Lung (tissue), 12 donors: ENCODE measurements around the gene RTN4IP1. TPM values are rescaled to one million over a fixed set of nuclear protein-coding genes. Genes with fewer than 3 reads are reported as not detected.

Experiments used
- ATAC-seq: fragments of 200-7000 bp; cut with Tn5 transposase; one replicate; pipeline ENCODE4 v1.9.1; 2020; ENCODE audit warnings: moderate number of reproducible peaks; ENCODE audit not compliant: insufficient read depth, low FRiP score
- DNase-seq, 3 donors: peaks; one replicate each; pipeline ENCODE4 v3.0.0-alpha.2; 2013 to 2017
- H3K27ac ChIP-seq, 2 donors: one replicate each; pipeline ENCODE4 v1.5.1; 2013; ENCODE audit warnings: mild to moderate bottlenecking in 2 of 2, moderate library complexity in 2 of 2, control low read depth in 1 of 2, inconsistent platforms in 1 of 2, low read depth in 1 of 2, low read length in 1 of 2
- H3K27me3 ChIP-seq, 3 donors: one replicate each; pipeline ENCODE4 v1.5.1; 2013; ENCODE audit warnings: low read length in 2 of 3; ENCODE audit not compliant: control insufficient read depth in 3 of 3, insufficient read depth in 3 of 3
- H3K36me3 ChIP-seq, 4 donors: one replicate each; pipeline ENCODE4 v1.5.1; 2013; ENCODE audit warnings: low read length in 4 of 4, mild to moderate bottlenecking in 1 of 4, moderate library complexity in 1 of 4; ENCODE audit not compliant: control insufficient read depth in 4 of 4, insufficient read depth in 4 of 4
- H3K4me1 ChIP-seq, 5 donors: one replicate each; pipeline ENCODE4 v1.5.1; 2013; ENCODE audit warnings: low read length in 5 of 5, mild to moderate bottlenecking in 2 of 5, moderate library complexity in 1 of 5; ENCODE audit not compliant: control insufficient read depth in 5 of 5, insufficient read depth in 5 of 5
- H3K4me3 ChIP-seq: one replicate; pipeline ENCODE4 v1.5.1; 2013; ENCODE audit warnings: mild to moderate bottlenecking, control low read depth, moderate library complexity
- H3K9ac ChIP-seq, 2 donors: one replicate each; pipeline ENCODE4 v1.5.1; 2013; ENCODE audit warnings: low read length in 2 of 2, control low read depth in 1 of 2; ENCODE audit not compliant: insufficient read depth in 1 of 2
- H3K9me3 ChIP-seq, 4 donors: one replicate each; pipeline ENCODE4 v1.5.1; 2013; ENCODE audit warnings: low read length in 3 of 4, mild to moderate bottlenecking in 1 of 4, moderate library complexity in 1 of 4; ENCODE audit not compliant: control insufficient read depth in 4 of 4, insufficient read depth in 3 of 4
- WGBS, 2 donors: extraction: QIAGEN DNeasy Blood & Tissue Kit; methylation state at CpG; one replicate each; pipeline ENCODE4 v1.1.7; 2013; 5-methylcytosine and 5-hydroxymethylcytosine counted together
- polyA plus RNA-seq, 2 donors: library from polyadenylated mRNA; stranded (reverse); fragments of 200-250 nt; gene quantifications; one replicate each; pipeline ENCODE4 v1.2.1, GENCODE V29; 2013
- total RNA-seq, 2 donors: library from RNA; depleted of rRNA in 1 of 2; stranded (reverse); fragments of >200 nt in 1 of 2; gene quantifications; one replicate each; pipeline ENCODE4 v1.2.1, GENCODE V29; 2014 to 2021
- TF ChIP-seq, protein P1 (sequence below): IDR thresholded peaks from 2 replicates; pipeline ENCODE4 v1.5.1; 2012; ENCODE audit warnings: mild to moderate bottlenecking; ENCODE audit errors: control extremely low read depth, extremely low read depth
- donor health status: control.
- donor health status: control.
- donor health status: Bipolar disorder and iron deficiency.
- donor health status: healthy.
- donor health status: DM: yes; HTN: yes; CAD: no.

RTN4IP1 gene
- total and polyA plus RNA-seq, 4 donors, result 2.8 to 5.6 (median 4.6) TPM

- Histone ChIP-seq H3K27ac (peak overlapping the region in 1 of 2 donors; percentile 60), H3K4me3 (no peak overlapping the region), H3K27me3 (no peaks in the 10 kb centered on the region), H3K9me3 (peaks cover 0 to 2% (median 0%) of the 10 kb centered on the region in 4 donors), H3K36me3 (no peaks in the 10 kb centered on the region), H3K9ac (no peak overlapping the region), H3K4me1 (peaks cover 0 to 13% (median 1%) of the 10 kb centered on the region in 5 donors)
- 35 to 47% methylated on average over 6 of the region's 6 CpGs for WGBS, 2 donors
- DNase-seq, result no peak
- no peak for ATAC-seq
- TF ChIP-seq, protein P1, sequence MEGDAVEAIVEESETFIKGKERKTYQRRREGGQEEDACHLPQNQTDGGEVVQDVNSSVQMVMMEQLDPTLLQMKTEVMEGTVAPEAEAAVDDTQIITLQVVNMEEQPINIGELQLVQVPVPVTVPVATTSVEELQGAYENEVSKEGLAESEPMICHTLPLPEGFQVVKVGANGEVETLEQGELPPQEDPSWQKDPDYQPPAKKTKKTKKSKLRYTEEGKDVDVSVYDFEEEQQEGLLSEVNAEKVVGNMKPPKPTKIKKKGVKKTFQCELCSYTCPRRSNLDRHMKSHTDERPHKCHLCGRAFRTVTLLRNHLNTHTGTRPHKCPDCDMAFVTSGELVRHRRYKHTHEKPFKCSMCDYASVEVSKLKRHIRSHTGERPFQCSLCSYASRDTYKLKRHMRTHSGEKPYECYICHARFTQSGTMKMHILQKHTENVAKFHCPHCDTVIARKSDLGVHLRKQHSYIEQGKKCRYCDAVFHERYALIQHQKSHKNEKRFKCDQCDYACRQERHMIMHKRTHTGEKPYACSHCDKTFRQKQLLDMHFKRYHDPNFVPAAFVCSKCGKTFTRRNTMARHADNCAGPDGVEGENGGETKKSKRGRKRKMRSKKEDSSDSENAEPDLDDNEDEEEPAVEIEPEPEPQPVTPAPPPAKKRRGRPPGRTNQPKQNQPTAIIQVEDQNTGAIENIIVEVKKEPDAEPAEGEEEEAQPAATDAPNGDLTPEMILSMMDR, result no peak
Observed at GRCh38 chr6:106547601-106548453, 81.5 kb downstream of the RTN4IP1 start.

DNA sequence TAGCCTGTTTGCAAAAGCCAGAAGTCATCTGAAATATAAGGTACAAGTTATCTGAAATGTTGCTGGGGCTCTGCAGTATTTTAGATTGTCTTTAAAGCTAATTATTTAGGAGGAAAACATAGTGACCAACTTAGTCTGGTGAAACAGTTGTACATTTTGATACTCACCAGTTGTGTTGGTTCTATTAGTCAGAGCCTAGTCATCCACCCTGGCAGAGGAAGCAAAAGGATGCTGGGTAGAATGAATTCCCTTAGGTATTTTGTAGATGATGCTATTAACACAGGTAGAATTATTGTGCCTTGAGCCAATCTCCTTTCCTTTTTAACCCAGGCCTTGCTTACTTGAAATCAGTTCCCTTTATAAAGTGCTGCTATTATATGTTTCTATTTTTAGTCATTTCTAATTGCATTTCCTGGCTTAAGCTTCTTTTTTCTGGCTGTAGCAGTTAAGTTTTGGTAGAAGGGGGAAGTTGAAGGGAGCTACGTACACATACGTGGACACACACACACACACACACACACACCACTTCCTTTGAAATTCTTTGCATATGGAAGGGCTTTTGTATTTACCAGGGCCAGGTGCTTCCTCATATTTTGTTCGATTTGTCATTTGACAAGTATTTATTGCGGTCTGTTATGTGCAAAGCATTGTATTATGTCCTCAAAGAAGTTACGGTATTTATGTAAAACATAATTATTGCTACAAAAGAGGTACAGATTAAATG, 82.4 kb downstream of the RTN4IP1 start:
- TF ChIP-seq, protein P1, result no peak
- Histone ChIP-seq H3K27ac (peak overlapping the region in 1 of 2 donors; percentile 77), H3K9ac (no peak overlapping the region), H3K4me3 (no peak overlapping the region), H3K36me3 (peaks cover 0 to 1% (median 0%) of the 10 kb centered on the region in 4 donors), H3K27me3 (no peaks in the 10 kb centered on the region), H3K9me3 (peaks cover 0 to 2% (median 0%) of the 10 kb centered on the region in 4 donors), H3K4me1 (peaks cover 0 to 13% (median 1%) of the 10 kb centered on the region in 5 donors)
- DNase-seq (peak in 2 of 3 donors; percentile 52 to 61), ATAC-seq (peak; percentile 68)
- 13 to 22% methylated on average over 5 of the region's 5 CpGs for WGBS, 2 donors

GRCh38 chr6:106546261-106546690, 83.0 kb downstream of the RTN4IP1 start:
- peak overlapping the region in 1 of 2 donors; percentile 77 for H3K27ac ChIP-seq

More at GRCh38 chr6:106546261-106546690, 83.0 kb downstream of the RTN4IP1 start:
- Histone ChIP-seq H3K4me1 (peaks cover 0 to 13% (median 1%) of the 10 kb centered on the region in 5 donors), H3K9me3 (peaks cover 0 to 2% (median 0%) of the 10 kb centered on the region in 4 donors), H3K36me3 (peaks cover 0 to 3% (median 0%) of the 10 kb centered on the region in 4 donors), H3K27me3 (no peaks in the 10 kb centered on the region), H3K4me3 (no peak overlapping the region), H3K9ac (no peak overlapping the region)
- WGBS, 2 donors, result 8 to 20% methylated on average over 2 of the region's 2 CpGs
- no peak for DNase-seq
- TF ChIP-seq, protein P1, result no peak
- no peak for ATAC-seq
